GM12892 (cell line): ENCODE measurements around the gene KRTAP12-3.

Experiments used
- POLR2A ChIP-seq: IDR thresholded peaks from 2 replicates; pipeline ENCODE4 v1.6.1; 2011; ENCODE audit warnings: low read depth, low read length, control low read depth
- TAF1 ChIP-seq: IDR thresholded peaks from 2 replicates; pipeline ENCODE4 v1.6.1; 2011; ENCODE audit warnings: low read depth, mild to moderate bottlenecking, control low read depth, low read length, borderline replicate concordance

DNA sequence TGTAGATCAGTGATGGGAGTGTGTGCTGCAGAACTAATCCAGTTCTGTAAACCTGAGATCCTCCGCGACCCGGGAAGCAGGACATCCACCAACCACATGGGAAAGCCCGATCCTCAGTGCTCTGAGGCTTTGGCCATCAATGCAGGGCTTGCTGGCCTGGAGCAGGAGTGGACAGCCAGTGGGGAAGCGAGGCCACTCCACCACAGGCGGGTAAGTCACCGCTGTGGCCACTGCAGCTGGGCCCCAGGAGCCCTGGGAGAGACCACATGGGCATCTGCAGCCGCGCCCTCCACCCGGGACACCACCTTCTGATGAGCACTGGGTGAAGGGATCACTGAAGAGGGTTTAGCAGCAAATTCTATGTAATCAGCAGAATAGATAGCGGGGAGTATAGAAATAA, 23.4 kb downstream of the KRTAP12-3 start:
- TF ChIP-seq POLR2A, result no peak
- no peak for TF ChIP-seq TAF1
